CD4-positive, alpha-beta T cell (primary cell): Measurements from ENCODE around the gene DDX19B. TPM values are rescaled to one million over a fixed set of nuclear protein-coding genes. Genes with fewer than 3 reads are reported as not detected.

Experiments
- ATAC-seq: fragments of 200-7000 bp; cut with Tn5 transposase; one replicate; pipeline ENCODE4 v1.10.0; 2022; ENCODE audit warnings: mild to moderate bottlenecking; ENCODE audit not compliant: poor library complexity
- CTCF ChIA-PET: fragments of 350-600 bp; sonication (Branson Sonifier 250); formaldehyde crosslinking; loops from one replicate; lab custom pipeline; 2021; ENCODE audit warnings: antibody characterized with exemption, inconsistent platforms; lab: Charles Lee
- POLR2A ChIA-PET: fragments of 350-600 bp; sonication (Branson Sonifier 250); formaldehyde crosslinking; loops from one replicate; lab custom pipeline; 2021; ENCODE audit warnings: antibody characterized with exemption, inconsistent platforms; lab: Charles Lee
- DNase-seq, 14 experiments: peaks; one replicate each; pipeline ENCODE4 v3.0.0-alpha.2; 2013 to 2020; ENCODE audit warnings: mixed read lengths in 2 of 14
- H3K27ac ChIP-seq, 2 donors: one replicate each; pipeline versions ENCODE4 v1.5.1 to v1.7.0; 2013; ENCODE audit warnings: low read length in 2 of 2, low read depth in 1 of 2, mild to moderate bottlenecking in 1 of 2
- H3K27me3 ChIP-seq, 2 experiments: 1 replicate in 1 of 2; 2 replicates in 1 of 2; pipeline versions ENCODE4 v1.6.1 to v1.7.0; 2013; ENCODE audit warnings: low read length in 2 of 2, control low read depth in 1 of 2, mild to moderate bottlenecking in 1 of 2, moderate library complexity in 1 of 2; ENCODE audit not compliant: insufficient read depth in 2 of 2, control insufficient read depth in 1 of 2
- H3K36me3 ChIP-seq: one replicate; pipeline ENCODE4 v1.6.1; 2013; ENCODE audit warnings: low read length, control low read depth; ENCODE audit not compliant: insufficient read depth
- H3K4me1 ChIP-seq: one replicate; pipeline ENCODE4 v1.6.1; 2013; ENCODE audit warnings: low read length, control low read depth; ENCODE audit not compliant: insufficient read depth
- H3K4me3 ChIP-seq: one replicate; pipeline ENCODE4 v1.5.1; 2013; ENCODE audit warnings: mild to moderate bottlenecking, low read length, moderate library complexity
- H3K9me3 ChIP-seq, 2 experiments: 1 replicate in 1 of 2; 2 replicates in 1 of 2; pipeline versions ENCODE4 v1.6.1 to v1.7.0; 2013; ENCODE audit warnings: low read length in 2 of 2, mild to moderate bottlenecking in 2 of 2, control low read depth in 1 of 2, moderate library complexity in 1 of 2; ENCODE audit not compliant: control insufficient read depth in 1 of 2, insufficient read depth in 1 of 2
- H3K27ac Mint-ChIP-seq: one replicate; pipeline ENCODE4 v1.8.0; 2020; ENCODE audit warnings: mixed read lengths
- H3K27me3 Mint-ChIP-seq: one replicate; pipeline ENCODE4 v1.8.0; 2021; ENCODE audit warnings: mixed read lengths
- H3K36me3 Mint-ChIP-seq: one replicate; pipeline ENCODE4 v1.8.0; 2021; ENCODE audit warnings: low read depth, mixed read lengths
- H3K4me1 Mint-ChIP-seq: one replicate; pipeline ENCODE4 v1.8.0; 2021; ENCODE audit warnings: low read depth, mixed read lengths
- H3K4me3 Mint-ChIP-seq: one replicate; pipeline ENCODE4 v1.8.0; 2020; ENCODE audit warnings: mild to moderate bottlenecking, mixed read lengths
- H3K9me3 Mint-ChIP-seq: one replicate; pipeline ENCODE4 v1.8.0; 2020; ENCODE audit warnings: mixed read lengths
- CTCF ChIP-seq: fragments of 200-600 bp; IDR thresholded peaks from one replicate; pipeline ENCODE4 v1.8.0; 2022; ENCODE audit warnings: antibody characterized with exemption, mild to moderate bottlenecking
- intact Hi-C, 2 experiments: fragments of 100-400 bp; cut with DNase I in 1 of 2; cut with micrococcal nuclease in 1 of 2; formaldehyde crosslinking; loops; one replicate each; pipeline versions ENCODE4 v1.15.1 to v1.9.0; 2023 to 2025; cut with DNase I, micrococcal nuclease
- total RNA-seq, 174 experiments: library from RNA in 2 of 174; stranded (reverse) in 2 of 174; gene quantifications; one replicate each; pipeline ENCODE4 v1.2.3 and lab custom pipeline; 2021 to 2026

The DDX19B gene
- total RNA-seq, 2 experiments from 2014 or later, result 23.0 TPM

DNA sequence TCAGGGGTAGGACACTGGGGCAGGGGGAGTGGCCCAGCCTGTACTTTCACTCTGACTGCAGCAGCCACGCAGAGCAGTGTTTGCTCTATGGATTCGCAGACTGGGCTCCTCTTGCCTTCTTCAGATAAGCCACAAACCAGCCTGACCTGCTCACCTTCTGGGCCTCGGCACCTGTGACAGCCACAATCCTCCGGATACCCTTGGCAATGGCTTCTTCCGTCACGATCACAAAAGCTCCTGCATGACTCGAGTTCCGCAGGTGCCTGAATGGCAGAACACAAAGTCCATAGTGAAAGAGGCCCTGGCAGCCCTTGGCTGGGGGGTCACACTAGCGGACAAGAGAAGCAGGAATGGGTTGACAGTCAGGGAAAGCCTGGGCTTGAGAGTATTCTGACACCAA, 43.4 kb upstream of the DDX19B start:
- Histone ChIP-seq H3K27me3 (no peaks in the 10 kb centered on the region), H3K9me3 (no peaks in the 10 kb centered on the region), H3K36me3 (peaks cover 64% of the 10 kb centered on the region), H3K27ac (no peak overlapping the region), H3K4me3 (no peak overlapping the region), H3K4me1 (peaks cover 12% of the 10 kb centered on the region)
- no peak for TF ChIP-seq CTCF
- no peak for DNase-seq
- POLR2A ChIA-PET, result interaction anchor here (1.5 kb wide), 1 partner anchor 33 kb away, joined by 6 read pairs; the partner anchor contains the start of gene AARS1
- Mint-ChIP-seq H3K4me3 (no peak overlapping the region), H3K27me3 (no peaks in the 10 kb centered on the region), H3K9me3 (no peaks in the 10 kb centered on the region), H3K27ac (no peak overlapping the region), H3K4me1 (peaks cover 6% of the 10 kb centered on the region), H3K36me3 (peaks cover 70% of the 10 kb centered on the region)
- no peak for ATAC-seq
- CTCF ChIA-PET, result interaction anchor here (0.7 kb wide), 1 partner anchor 313 kb away, joined by 4 read pairs; no protein-coding TSS in a partner anchor
- intact Hi-C loops, result loop anchor here in 1 of 2 experiments (10.0 kb wide), 1 partner anchor 921 kb away; the partner anchor contains the start of genes COG8, NIP7 and PDF

- Histone ChIP-seq H3K27me3 (no peaks in the 10 kb centered on the region), H3K4me1 (peaks cover 2% of the 10 kb centered on the region), H3K36me3 (peaks cover 74% of the 10 kb centered on the region), H3K9me3 (no peaks in the 10 kb centered on the region), H3K27ac (no peak overlapping the region), H3K4me3 (no peak overlapping the region)
- ATAC-seq (no peak), DNase-seq (no peak)
- Mint-ChIP-seq H3K27me3 (no peaks in the 10 kb centered on the region), H3K36me3 (peaks cover 72% of the 10 kb centered on the region), H3K4me3 (no peak overlapping the region), H3K27ac (no peak overlapping the region), H3K9me3 (no peaks in the 10 kb centered on the region), H3K4me1 (no peaks in the 10 kb centered on the region)
- ChIA-PET POLR2A (interaction anchor here (1.2 kb wide), 1 partner anchor 32 kb away, joined by 3 read pairs; the partner anchor contains the start of gene AARS1), CTCF (interaction anchor here (0.6 kb wide), 1 partner anchor 270 kb away, joined by 5 read pairs; no protein-coding TSS in a partner anchor)
- intact Hi-C loops, result loop anchor here in 1 of 2 experiments (10.0 kb wide), 1 partner anchor 923 kb away; the partner anchor contains the start of genes COG8, NIP7 and PDF
- TF ChIP-seq CTCF, result no peak
Observed at GRCh38 chr16:70257391-70257790, 41.6 kb upstream of the DDX19B start.

DNA sequence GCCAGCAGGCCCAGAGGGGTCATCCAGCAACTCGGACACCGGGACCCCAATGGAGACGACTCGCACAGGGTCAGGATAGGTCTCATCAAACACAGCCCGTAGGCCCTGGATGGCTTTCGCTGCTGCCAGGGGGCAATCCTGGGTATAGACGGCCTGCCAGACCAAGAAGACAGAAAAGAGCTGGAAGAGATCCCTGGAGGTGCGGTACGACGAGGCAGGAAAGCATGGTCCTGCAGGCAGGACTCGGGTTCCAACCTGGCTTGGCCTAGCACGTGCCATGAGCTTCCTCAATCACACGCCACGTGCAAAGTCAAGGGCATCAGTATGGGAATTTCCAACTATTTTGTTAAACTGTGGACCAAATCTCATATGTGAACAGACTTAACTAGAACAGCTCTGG, 40.9 kb upstream of the DDX19B start:
- intact Hi-C loops, result loop anchor here in 1 of 2 experiments (10.0 kb wide), 1 partner anchor 923 kb away; the partner anchor contains the start of genes COG8, NIP7 and PDF
- Mint-ChIP-seq H3K4me1 (no peaks in the 10 kb centered on the region), H3K27me3 (no peaks in the 10 kb centered on the region), H3K4me3 (no peak overlapping the region), H3K36me3 (peaks cover 74% of the 10 kb centered on the region), H3K27ac (peak overlapping the region; percentile 39), H3K9me3 (no peaks in the 10 kb centered on the region)
- ChIA-PET POLR2A (interaction anchor here (0.6 to 1.2 kb wide), 2 partner anchors 31 to 1464 kb away, joined by 3 read pairs; partner anchors contain the start of gene AARS1), CTCF (no interaction called here)
- DNase-seq (no peak), ATAC-seq (no peak)
- no peak overlapping the region for H3K4me3 ChIP-seq
- no peaks in the 10 kb centered on the region for H3K9me3 ChIP-seq
- no peak for TF ChIP-seq CTCF
- no peak overlapping the region for H3K27ac ChIP-seq
- H3K36me3 ChIP-seq, result peaks cover 72% of the 10 kb centered on the region
- H3K27me3 ChIP-seq, result no peaks in the 10 kb centered on the region
- H3K4me1 ChIP-seq, result no peaks in the 10 kb centered on the region
